HG03354 (cell line): ENCODE measurements around the gene USP32.
"Not testable (repeated sequence)": the region's sequence is repeated elsewhere in the genome, so short reads cannot be mapped to it uniquely, and the experiment has no call there.

Experiments
- ATAC-seq: cut with Tn5 transposase; IDR thresholded peaks from one replicate; pipeline ENCODE4 v1.9.1; 2021; ENCODE audit warnings: mild to moderate bottlenecking; ENCODE audit not compliant: unreplicated experiment, poor library complexity, severe bottlenecking

Gene USP32

GRCh38 chr17:60253048-60253447, 138.9 kb downstream of the USP32 start:
- no peak for ATAC-seq

GRCh38 chr17:60252459-60252858, 139.5 kb downstream of the USP32 start:
- ATAC-seq = no peak

GRCh38 chr17:60249290-60249826, 142.6 kb downstream of the USP32 start:
- ATAC-seq = no peak

- ATAC-seq = no peak
Measured at GRCh38 chr17:60248618-60249289, 143.2 kb downstream of the USP32 start.

GRCh38 chr17:60247836-60248461, 144.0 kb downstream of the USP32 start:
- no peak for ATAC-seq

GRCh38 chr17:60244656-60245055, 147.3 kb downstream of the USP32 start:
- no peak for ATAC-seq

- ATAC-seq = no peak
Measured at GRCh38 chr17:60240290-60240689, 151.6 kb downstream of the USP32 start.

- ATAC-seq = no peak
Measured at GRCh38 chr17:60231691-60232090, 160.2 kb downstream of the USP32 start.

GRCh38 chr17:60231234-60231633, 160.7 kb downstream of the USP32 start:
- ATAC-seq = no peak

- ATAC-seq = no peak
Measured at GRCh38 chr17:60230358-60230757, 161.6 kb downstream of the USP32 start.

- ATAC-seq = no peak
Measured at GRCh38 chr17:60229188-60229802, 162.6 kb downstream of the USP32 start.

GRCh38 chr17:60227276-60227675, 164.7 kb downstream of the USP32 start:
- not testable (repeated sequence) for ATAC-seq

- ATAC-seq = no peak
Measured at GRCh38 chr17:60224064-60224463, 167.9 kb downstream of the USP32 start.

GRCh38 chr17:60223456-60223855, 168.5 kb downstream of the USP32 start:
- no peak for ATAC-seq

GRCh38 chr17:60218774-60219173, 173.2 kb downstream of the USP32 start:
- ATAC-seq = not testable (repeated sequence)

- ATAC-seq = not testable (repeated sequence)
Measured at GRCh38 chr17:60215895-60216294, 176.0 kb downstream of the USP32 start.

GRCh38 chr17:60211282-60211681, 180.7 kb downstream of the USP32 start:
- not testable (repeated sequence) for ATAC-seq

GRCh38 chr17:60208302-60208701, 183.6 kb downstream of the USP32 start:
- ATAC-seq = not testable (repeated sequence)

GRCh38 chr17:60205782-60206181, 186.2 kb downstream of the USP32 start:
- ATAC-seq = not testable (repeated sequence)

GRCh38 chr17:60198630-60199029, 193.3 kb downstream of the USP32 start:
- not testable (repeated sequence) for ATAC-seq

GRCh38 chr17:60194141-60194540, 197.8 kb downstream of the USP32 start:
- not testable (repeated sequence) for ATAC-seq
